Measurements from ENCODE around the gene GALNT7.

GALNT7 gene

DNA sequence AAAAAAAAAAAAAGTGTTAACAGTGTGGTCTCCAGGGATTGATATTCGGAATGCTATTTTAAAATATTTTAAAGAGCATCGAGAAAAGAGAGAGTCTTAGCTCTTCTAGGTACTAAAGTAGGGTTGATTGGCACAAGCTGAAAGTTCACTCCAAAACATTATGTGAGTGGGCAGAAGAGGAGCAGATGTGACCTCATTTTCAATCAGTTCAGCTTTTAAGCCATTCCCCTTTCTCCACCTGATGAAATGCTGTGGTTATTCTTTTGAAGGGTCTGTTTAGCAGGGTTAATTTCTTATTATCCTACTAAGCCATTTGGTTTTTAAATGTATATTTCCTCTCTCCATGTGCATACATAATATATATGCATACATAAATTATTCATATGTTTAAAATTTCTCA is 69.2 kb downstream of the GALNT7 start:
- DNase-seq (no peak), ATAC-seq (no peak)

DNA sequence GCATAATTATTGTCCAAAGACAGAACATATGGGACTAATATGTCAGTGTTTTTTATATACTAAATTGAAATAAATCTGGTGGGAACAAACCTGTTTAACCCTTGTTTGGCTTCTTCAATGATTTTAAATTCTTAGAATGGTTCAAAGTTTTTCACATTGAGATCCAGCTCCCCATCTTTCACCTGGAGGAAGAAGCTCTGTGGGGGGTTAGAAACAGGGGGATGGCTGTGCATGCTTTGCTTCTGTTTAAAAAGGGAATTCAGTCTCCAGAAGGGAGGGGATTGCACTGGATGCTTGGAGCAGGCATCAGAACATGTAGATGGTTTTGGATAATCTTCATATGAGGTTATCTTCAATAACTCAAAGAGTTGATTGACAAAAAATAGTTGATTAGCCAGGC is 72.1 kb downstream of the GALNT7 start:
- DNase-seq = no peak
- ATAC-seq = no peak

DNA sequence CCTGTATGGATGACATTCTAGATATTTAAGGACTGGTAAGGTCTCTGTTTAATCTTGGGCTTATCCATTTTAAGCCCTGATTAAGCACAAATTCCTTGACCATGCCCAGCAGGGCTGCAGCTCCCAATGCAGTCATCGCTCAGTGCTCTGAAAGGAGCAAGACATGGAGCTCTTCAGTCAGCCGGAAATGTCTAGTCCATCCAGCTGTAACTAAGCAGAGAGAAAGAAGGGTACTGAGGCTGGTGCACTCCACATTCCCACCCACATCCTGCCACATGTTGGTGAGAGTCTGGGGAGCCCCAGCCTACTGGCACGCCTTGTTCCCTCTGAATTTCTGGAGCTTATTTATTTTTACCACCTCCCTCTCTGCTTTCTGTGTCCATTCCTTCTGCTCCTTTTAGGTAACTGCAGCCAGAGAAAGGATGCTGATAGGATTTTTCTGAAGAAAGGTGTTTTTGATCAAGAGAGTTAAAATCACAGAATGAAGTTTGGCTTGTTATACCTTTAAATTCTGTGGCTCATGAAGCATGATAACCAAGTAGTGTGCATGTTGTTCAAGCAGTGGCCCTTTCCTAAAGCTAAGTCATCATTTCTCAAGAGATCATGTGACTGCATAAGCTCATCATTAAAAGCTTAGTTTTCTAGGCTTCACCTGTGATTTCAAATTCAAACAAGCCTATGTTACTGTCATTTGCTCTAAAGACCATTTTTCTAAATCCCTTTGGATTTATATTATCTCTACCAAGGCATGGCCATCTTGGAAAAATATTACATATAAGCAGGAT is 74.0 kb downstream of the GALNT7 start:
- peak; percentile 28 for ATAC-seq
- no peak for DNase-seq

DNA sequence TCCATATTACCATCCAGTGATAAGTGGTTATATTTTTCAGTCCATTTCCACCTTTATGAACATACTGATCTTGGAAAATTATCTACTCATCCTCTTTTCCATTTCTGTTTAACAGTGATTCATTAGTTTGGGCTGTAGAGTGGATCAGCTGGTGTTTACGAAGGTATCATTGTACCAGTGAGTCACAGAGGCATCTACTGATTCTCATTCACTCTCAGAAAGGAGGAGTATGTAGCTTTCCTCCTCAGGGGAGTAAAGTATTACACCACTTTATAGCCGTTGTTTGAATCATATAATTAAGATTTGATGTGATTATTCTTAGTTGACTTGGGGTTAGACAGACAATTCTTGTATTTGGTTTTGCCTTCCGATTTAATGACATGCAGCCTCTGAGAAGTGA is 74.7 kb downstream of the GALNT7 start:
- no peak for ATAC-seq
- DNase-seq = no peak

DNA sequence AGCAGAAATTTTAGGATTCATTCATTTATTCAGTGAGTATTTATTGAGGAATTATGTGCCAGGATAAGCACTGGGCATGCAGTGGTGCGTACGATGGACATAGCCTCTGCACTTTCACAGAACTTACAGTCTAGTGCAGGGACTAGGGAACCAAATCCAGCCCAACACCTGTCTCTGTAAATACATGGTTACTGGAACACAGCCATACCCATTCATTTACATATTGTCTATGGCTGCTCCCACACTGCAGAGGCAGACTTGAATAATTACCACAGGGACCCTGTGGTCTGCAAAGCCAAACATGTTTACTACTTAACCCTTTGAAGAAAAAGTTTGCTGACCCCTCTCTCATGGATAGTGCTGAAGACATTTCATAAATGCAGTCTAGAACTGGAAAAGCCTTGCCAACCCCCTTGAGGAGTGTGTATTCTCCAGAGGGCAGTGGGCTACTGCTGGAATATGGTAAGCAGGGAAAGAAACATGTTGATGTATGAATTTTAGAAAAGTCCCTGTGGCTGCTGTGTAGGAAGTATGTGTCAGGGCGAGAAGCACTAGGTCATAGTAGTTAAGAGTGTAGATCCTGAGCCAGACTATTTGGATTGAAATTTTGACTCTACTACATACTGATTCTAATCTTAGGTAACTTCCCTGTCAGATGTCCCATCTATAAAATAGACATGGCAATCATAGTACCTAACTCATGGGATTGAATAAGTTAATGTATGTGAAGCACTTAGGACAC is 75.5 kb downstream of the GALNT7 start:
- no peak for DNase-seq
- no peak for ATAC-seq

DNA sequence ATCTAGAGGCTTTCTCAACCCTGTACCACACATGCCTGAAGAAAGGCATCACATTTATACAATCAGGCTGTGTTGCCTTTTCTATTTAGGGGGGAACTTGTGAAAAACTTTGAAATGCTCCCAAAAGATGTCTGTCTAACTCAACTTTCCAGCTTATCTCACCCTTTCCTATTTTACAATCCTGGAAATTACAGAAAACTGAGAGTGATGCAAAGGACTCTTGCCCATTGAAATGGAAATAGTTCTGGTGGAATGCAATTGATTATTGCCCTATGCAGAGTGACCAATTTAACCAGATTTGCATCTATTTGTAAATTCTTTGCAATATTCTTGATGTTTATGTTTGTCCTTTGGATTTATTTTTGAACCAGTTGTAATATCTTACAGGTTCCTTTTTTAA is 77.3 kb downstream of the GALNT7 start:
- no peak for DNase-seq
- ATAC-seq = no peak

DNA sequence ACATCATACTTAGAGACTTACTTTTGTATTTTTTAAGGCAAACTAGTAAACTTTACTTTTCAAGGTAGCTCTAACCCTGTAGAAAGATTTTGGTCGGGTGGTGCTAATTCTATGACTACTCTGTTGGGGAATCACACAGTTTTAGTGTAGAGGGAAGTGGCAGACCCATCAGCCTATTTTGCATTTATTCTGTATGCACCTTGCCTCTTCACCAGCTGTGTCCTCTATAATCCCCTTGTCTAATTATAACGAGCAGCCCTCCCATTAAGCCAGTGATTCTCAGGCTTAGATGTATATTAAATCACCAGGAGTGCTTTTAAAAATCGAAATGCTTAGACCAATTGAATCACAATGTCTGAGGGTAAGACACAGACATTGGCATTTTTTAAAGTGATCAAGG is 78.1 kb downstream of the GALNT7 start:
- no peak for ATAC-seq
- no peak for DNase-seq

DNA sequence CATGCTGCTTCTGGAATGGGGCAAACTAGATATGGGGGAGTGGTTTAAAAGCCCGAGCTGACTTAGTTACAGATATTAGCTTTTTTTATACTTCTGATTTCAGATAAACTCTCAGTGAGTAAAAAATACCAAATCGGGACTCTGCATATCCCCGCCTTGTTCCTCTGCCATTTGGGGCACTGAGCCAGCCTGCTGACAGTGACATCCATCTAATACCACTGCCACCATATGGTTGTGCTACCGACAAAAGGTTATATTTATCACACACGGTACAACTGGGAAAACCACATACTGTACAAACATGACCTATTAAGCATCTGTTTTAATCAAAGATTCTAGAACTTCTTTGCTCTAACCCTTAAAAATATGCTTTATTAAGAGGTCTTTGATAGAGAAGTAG is 78.7 kb downstream of the GALNT7 start:
- ATAC-seq = no peak
- DNase-seq = no peak

DNA sequence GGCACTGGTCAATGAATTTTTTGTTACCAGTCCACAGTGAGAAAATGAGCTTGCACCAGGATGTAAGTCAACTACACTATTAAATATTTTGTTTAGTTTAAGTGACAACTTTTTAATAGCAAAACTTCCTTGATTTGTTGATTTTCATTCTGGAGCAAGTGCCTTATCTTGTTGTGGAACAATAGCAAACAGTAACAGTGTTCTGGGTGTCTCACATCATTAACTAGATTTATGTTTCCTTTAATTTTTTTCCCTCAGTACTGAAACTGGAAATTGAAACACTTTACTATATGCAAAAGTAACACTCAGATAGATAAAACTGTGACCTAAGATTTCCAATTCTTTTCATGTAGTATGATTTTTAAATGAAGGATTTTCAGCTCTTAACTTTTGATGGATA is 80.1 kb downstream of the GALNT7 start:
- no peak for DNase-seq
- no peak for ATAC-seq

DNA sequence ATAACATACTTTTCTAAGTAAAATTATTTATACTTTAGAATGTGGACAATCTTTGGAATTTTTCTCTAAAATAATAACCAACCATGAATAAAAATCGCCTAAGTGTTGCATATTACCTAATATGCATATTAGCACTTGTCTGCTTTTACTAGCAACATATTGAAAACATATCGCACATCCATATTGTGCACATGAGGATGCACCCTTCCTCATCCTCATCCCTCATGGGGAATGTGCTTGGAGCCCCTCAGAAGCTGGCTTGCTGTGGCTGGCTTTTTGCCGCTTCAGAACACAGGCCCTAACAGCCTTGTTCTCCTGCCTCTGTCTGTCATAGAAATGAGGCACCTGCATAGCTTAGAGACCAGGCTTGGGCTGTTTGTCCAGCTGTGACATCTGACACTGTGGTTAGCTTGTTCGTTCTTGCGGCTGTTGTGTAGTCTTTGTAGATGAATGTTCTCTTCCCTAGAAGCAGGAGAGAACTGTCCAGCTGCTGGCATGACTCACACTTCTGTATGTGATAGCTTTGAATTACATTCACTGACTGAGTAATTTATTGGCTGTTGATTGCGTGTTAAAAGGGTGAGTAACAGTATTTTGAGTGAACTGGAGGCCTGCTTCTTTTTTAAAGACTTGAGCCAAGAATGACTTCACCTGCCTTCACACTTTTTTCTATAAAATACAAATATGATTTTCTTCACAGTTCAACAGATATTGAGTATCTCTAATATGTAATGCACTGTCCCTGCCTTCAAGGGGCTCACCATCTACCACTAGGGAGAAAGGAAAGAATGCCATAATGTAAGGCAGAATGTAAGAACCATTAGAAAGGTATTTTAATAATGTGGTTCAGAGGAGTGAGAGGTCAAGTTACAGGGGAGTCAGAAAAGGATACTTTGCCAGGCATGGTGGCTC is 83.7 kb downstream of the GALNT7 start:
- peak; percentile 8 for DNase-seq
- ATAC-seq = peak; percentile 82

DNA sequence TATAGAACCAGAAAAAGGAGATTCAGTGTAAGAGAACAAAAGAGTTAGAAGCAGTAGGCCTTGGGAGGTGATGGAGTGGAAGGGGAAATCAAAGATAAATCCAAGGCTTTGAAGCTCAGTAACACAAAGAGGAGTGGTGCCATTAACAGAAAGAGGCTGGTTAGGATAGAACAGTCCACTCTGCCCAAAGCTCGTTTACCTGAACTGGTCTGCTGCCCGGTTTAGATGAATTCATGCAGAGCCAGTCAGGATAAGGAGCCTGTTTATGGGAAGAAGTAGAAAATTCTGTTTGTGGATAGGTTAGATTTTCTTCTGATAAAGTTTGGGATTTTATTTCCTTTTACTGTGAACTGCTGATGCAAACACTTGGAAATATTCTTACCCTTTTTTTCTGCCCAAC is 85.0 kb downstream of the GALNT7 start:
- DNase-seq = no peak
- no peak for ATAC-seq

DNA sequence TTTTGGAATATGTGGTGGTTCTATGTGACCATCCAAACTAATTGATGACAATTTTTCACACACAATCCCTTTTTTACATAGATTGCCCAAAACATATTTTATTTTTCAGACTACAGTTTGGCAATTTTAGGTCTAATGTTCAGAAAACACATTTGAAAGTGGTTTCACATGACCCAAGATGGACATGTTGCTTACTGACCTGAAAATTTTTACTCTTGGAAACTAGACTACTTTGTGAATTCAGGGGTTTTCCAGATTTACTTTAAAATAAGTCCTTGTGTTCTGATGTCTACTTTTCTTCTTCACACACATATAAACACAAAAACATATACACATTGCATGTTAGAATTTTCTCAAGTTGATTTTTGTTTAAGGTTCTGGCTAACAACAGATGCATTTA is 86.0 kb downstream of the GALNT7 start:
- ATAC-seq = no peak
- DNase-seq = no peak

DNA sequence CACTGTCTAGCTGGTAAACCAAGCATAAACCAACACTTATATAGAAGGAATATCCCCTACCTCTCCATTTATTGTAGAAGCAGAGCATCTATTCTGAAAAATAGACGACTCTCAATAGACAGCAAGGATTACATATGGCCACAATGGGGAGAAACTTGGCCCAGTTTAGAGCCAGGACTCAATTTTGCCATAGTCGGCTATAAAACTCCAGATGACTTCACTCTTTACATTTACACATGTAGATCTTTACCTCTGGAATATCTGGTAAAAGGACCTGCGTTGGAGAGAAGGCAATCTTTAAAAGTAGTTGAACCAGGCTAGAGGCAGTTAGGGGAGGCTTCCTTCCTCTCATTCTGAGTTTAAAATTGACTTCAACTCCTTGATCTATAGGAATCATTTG is 88.2 kb downstream of the GALNT7 start:
- ATAC-seq (no peak), DNase-seq (no peak)

DNA sequence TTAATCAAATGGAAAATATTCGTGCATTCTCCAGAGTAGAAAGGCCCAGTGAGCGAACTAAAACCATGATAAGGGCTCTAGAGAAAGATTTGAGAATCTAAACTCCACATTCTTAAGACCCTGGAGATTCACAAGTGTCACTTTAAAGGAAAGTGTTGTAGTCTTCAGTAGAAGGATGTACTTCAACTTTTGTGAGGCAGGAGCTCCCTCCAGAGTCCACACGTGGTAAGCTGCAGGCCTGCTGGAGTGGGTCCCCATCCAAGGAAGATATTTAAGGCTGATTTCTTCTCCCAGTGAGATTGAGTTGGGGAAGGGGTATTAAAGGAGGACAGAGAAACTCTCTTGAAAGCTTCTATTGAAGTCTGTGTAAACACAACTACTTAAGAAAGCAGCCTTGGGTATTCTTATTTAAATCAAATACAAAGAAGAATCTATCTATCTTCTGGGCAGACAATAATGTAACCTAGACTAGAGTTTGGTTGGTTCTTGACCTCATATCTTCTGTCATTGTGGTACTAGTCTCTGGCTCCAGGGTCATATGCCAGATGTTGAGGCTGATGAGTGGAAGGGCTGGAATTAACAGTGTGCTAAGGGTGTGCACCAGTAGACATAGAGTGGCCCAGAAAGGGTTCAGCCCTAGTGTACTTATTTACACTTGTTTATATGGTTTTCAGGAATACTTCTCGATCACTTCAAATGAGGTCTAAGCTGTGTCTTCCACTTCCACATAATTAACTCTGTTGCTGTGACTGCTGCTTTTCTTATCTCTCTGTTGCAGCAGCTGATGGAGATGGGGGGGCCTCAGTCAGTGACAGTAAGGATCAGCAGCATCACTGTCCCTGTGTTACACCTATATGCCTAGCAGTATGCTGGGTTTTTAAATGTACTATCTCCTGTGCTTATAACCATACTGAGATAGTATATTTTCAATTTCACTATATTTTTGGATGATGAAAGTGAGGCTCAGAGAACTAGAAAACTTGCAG is 89.4 kb downstream of the GALNT7 start:
- peak; percentile 76 for ATAC-seq
- DNase-seq = peak; percentile 58

DNA sequence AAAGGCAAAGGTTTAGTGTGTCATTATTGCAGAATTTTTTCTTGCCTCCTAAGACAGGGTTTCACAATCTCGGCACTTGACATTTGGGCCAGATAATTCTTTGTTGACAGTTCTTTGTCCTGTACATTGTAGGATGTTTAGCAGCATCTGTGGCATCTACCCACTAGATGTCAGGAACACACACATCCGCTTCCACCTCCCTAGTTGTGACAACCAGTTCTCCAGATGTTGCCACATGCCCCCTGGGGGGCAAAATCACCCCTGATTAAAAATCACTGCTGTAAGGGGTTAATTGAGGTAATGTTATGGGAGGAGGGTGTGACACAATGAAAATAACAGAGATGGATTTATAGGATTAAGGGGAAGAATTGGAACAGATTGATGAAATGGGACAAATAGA is 90.3 kb downstream of the GALNT7 start:
- no peak for DNase-seq
- ATAC-seq = no peak

DNA sequence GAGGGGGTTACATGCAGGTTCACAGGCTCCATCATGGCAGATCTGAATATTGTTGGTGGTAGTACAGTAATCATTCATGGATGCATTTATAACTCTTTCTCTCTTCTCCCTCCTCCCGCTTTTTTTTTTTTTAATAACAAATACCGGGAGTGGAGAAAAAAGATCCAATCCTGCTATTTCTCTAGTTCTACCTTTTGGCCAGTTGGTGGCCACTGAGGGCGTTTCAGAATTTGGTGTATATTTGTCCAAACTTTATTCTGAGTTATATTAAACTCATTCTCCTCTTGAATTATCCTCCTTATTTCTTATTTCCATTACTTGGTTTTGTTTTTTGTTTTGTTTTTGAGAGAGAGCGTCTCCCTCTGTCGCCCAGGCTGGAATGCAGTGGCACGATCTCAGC is 90.7 kb downstream of the GALNT7 start:
- DNase-seq (no peak), ATAC-seq (no peak)

DNA sequence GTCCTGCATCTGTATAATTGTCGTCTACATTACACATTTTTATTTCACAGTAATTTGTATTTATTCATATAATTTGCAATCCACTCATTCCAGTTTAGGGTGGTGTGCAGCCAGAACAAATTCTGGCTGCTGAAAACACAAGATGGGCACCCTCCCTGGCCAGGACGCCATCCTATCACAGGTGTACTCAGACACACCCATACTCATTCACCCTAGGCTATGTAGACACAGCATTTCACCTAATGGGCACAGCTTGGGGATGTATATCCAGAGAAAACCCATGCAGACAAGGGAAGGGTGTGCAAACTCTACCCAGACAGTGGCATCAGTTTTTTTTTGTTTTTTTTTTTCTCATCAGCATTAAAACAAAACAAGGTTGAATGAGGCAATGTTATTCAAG is 92.4 kb downstream of the GALNT7 start:
- no peak for DNase-seq
- ATAC-seq = no peak

DNA sequence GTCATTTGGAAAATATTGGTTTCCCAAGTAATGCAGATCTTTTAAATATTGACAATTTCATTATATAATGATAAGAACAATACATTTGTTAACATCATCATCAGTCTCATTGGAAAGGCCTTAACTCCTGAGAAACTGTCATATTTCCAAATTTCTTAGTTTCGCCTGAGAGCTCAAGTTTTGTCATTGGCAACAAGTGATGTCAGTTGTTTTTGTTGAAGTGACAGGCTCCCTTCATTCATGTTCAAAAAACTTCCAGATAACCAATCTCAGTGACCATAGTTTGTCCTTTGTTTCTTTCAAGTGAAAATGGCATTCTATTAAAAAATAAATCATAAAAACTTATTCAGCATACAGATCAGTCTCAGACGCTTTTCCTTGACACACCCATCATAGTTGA is 93.8 kb downstream of the GALNT7 start:
- no peak for DNase-seq
- no peak for ATAC-seq

DNA sequence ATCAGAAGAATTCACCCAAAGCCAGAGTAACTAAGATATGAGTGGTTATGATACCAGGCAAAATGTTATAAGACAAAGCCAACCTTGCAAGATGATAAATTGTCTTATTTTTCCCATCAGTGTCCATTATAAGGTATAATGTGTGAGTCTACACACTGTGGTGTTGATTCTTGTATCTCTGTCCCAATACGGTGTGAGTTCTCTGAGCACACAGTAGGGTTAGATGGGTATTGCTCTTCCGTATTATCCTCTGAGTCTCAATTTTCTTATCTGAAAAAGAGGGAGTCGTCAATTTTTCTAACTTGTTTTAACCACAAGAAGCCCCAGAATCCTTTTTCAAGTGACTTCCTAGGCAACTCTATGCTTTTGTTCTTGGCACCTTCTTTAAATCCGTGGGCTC is 95.6 kb downstream of the GALNT7 start:
- ATAC-seq (no peak), DNase-seq (no peak)

DNA sequence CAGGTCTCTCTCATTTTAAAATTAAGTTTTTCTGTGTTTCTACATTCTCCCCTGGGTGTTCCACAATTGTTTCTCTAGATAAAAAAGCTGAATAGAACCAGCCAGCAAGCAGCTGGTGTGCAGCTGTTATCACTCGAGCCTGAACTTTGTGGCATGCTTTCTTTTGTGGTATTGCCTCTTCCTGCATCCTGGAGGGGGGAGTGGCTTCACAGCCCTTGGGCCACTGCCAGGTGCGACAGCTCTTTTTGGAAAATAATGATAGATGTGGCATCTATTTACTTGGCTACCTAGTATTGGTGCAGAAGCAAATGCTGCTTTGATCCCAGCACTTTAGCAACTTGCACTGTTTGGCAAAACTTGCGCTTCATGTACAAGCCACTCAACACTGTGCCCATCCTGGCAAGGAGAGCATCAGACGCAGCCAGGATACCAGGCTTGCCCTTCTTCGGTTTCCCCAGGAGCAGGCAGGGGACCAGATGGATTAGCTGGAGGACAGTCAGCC is 96.1 kb downstream of the GALNT7 start:
- DNase-seq (no peak), ATAC-seq (peak; percentile 55)

DNA sequence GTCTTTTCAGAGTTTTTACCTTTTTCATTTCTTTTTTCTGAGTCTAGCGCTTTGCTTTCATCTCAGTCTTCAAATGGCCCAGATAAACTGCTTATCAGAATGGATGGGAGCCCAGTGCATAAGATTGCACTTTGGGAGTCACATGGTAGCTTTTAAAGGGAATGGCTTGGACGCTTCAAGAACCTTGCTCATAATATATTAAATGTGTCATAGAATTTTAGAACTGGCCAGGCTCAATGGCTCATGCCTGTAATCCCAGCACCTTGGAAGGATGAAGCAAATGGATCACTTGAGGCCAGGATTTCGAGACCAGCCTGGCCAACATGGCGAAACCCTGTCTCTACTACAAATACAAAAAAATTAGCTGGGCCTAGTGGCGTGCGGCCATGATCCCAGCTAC is 97.1 kb downstream of the GALNT7 start:
- ATAC-seq = no peak

More for the DNA sequence above, 97.1 kb downstream of the GALNT7 start:
- no peak for DNase-seq

All from stimulated activated naive CD8-positive, alpha-beta T cell treated with anti-CD3 and anti-CD28 coated beads, Interleukin-15, Interleukin-2, amounts not matched to agents 100 U/mL and 50 U/mL, for 24 hours (primary cell).